T-helper 2 cell treated with Interferon-gamma antibody and Interleukin-4, amounts not matched to agents 5 μg/mL and 100 μg/mL, for 36 hours (primary cell): Measurements from ENCODE around the gene RFNG.

Experiments
- DNase-seq: peaks from one replicate; pipeline ENCODE4 v3.0.0; 2021; ENCODE audit warnings: low spot score
- H3K27ac Mint-ChIP-seq: one replicate; pipeline ENCODE4 v1.8.0; 2021; ENCODE audit warnings: mild to moderate bottlenecking, mixed read lengths
- H3K27me3 Mint-ChIP-seq: one replicate; pipeline ENCODE4 v1.8.0; 2021; ENCODE audit warnings: low read depth, mixed read lengths
- H3K36me3 Mint-ChIP-seq: one replicate; pipeline ENCODE4 v1.8.0; 2021; ENCODE audit warnings: low read depth, mixed read lengths
- H3K4me1 Mint-ChIP-seq: one replicate; pipeline ENCODE4 v1.8.0; 2021; ENCODE audit warnings: low read depth, mixed read lengths
- H3K4me3 Mint-ChIP-seq: one replicate; pipeline ENCODE4 v1.8.0; 2022; ENCODE audit warnings: mild to moderate bottlenecking, moderate library complexity, mixed read lengths
- H3K9me3 Mint-ChIP-seq: one replicate; pipeline ENCODE4 v1.8.0; 2021; ENCODE audit warnings: mixed read lengths

The RFNG gene

DNA sequence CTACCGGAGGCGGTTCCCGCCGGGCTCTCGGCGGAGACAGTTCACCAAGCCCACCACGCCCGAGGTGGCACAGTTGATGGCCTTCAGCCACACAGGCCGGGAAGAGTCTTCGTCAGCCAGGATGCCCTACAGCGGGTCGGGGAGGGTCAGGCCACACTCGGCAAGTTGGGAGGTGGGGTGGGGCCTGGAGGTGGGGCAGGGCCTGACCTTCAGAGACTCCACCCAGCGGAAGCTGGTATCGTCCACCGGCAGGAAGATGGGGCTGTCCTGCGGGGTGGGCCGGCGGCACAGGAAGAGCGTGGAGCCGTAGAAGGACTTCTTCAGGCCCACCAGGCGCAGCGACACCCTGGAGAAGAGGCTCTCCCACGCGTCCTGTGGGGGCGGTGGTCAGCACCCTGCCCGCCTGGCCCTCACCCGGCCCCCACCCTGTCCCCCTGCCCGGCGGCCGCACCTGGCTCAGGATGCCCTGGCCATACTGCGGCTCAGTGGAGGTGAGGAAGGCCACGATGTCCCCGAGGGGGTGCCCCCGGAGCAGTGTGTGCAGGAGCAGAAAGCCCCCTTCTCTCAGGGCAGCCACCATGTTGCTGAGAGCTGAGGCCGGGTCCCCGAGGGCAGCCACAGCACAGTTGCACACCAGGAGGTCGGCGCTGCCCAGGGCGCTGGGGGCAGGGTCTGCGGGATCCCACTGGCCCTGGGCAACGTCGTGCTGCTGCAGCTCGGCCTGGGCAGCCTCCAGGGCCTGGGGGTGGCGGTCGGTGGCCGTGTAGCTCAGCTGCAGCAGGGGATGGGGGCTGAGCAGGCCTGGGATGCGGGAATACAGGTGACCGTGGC is 33.6 kb upstream of the RFNG start:
- H3K4me1 Mint-ChIP-seq: no peaks in the 10 kb centered on the region
- peaks cover under 1% of the 10 kb centered on the region for H3K36me3 Mint-ChIP-seq
- DNase-seq: no peak
- H3K27ac Mint-ChIP-seq: no peak overlapping the region
- no peaks in the 10 kb centered on the region for H3K9me3 Mint-ChIP-seq
- no peak overlapping the region for H3K4me3 Mint-ChIP-seq
- H3K27me3 Mint-ChIP-seq: no peaks in the 10 kb centered on the region

DNA sequence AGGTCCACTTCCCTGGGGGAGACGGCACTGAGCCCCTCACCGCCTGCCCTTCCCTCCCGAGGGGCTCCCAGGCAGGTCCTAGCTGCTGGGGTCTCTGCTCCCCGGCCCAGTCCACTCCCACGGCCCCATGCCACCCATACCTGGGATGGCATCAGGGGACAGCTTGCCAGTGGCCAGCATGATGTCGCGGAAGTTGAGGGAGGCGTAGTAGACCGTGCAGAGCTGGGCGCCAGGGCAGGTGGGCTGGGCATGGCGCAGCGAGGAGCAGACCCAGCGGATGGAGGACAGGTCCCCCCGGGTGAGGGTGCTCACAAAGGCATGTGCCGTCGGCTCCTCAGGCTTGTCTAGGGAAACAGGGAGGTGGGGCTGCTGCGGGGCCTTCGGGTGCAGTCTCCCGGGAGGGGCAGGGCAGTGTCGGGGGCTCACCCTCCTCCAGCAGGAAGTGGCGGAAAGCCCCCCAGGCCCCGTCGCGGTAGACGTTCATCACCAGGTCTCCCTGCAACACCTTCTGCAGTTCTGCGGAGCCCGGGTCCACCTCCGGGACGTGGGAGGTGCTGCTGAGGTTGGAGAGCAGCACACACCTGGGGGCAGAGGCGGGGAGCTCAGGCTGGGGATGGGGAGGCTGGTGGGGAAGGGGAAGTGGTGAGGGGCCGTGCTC is 32.9 kb upstream of the RFNG start:
- H3K9me3 Mint-ChIP-seq: no peaks in the 10 kb centered on the region
- H3K4me1 Mint-ChIP-seq: no peaks in the 10 kb centered on the region
- H3K27me3 Mint-ChIP-seq: no peaks in the 10 kb centered on the region
- H3K27ac Mint-ChIP-seq: no peak overlapping the region
- no peak for DNase-seq
- H3K36me3 Mint-ChIP-seq: peaks cover 4% of the 10 kb centered on the region
- no peak overlapping the region for H3K4me3 Mint-ChIP-seq

DNA sequence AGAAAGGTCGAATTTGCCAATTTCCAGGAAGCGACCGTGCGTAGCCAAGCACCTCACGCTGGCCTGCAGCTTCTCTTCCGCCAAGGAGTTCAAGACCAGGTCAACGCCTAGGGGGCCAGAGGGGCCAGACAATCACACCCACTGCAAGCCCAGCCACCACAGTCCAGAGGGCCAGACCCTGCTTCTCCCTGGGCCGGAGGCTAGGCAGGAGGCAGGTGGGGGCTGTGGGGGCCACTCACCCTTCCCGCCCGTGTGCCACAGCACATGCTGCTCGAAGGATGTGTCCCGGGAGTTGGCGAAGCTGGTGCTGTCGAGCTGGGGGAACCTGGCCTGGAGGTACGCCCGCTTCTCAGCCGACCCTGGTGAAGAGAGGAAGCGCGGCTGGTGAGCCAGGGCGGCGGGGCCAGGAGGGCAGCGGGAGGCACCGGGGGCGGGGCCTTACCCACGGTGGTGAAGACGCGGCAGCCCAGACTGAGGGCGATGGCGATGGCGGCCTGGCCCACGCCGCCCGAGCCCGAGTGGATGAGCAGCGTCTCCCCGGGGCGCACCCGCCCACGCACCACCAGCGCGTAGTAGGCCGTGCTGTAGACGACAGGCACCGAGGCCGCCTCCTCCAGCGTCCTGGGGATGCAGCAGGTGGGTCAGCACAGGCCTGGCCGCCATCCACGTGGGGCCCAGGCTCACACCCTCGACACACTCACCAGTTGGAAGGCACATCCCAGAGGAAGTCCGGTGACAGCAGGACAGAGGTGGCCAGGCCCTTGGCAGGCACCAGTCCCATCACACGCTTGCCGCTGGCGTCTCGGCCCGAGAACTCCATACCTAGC is 32.1 kb upstream of the RFNG start:
- no peak overlapping the region for H3K4me3 Mint-ChIP-seq
- H3K9me3 Mint-ChIP-seq: no peaks in the 10 kb centered on the region
- H3K27me3 Mint-ChIP-seq: no peaks in the 10 kb centered on the region
- H3K4me1 Mint-ChIP-seq: no peaks in the 10 kb centered on the region
- DNase-seq: no peak
- no peak overlapping the region for H3K27ac Mint-ChIP-seq
- peaks cover 8% of the 10 kb centered on the region for H3K36me3 Mint-ChIP-seq

DNA sequence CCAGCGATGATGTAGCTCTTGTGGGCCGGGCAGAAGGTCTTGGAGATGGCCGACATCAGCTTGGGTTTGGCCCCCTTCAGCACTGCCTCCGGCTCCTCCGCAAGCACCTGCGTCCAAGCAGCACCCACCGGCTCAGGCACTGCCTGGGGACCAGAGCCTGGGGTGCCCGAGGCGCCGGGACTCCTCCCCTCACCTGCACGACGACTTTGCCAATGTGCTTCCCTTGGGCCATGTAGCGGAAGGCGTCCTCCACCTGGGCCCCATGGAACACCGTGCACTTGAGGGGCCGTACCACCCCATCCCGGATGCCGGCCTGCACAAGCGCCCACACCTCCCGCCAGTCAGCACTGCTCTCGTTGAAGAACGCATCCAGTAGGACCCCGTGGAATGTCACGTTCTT is 31.4 kb upstream of the RFNG start:
- Mint-ChIP-seq H3K27ac (no peak overlapping the region), H3K4me1 (no peaks in the 10 kb centered on the region), H3K9me3 (no peaks in the 10 kb centered on the region), H3K36me3 (peaks cover 11% of the 10 kb centered on the region), H3K27me3 (no peaks in the 10 kb centered on the region), H3K4me3 (no peak overlapping the region)
- no peak for DNase-seq

DNA sequence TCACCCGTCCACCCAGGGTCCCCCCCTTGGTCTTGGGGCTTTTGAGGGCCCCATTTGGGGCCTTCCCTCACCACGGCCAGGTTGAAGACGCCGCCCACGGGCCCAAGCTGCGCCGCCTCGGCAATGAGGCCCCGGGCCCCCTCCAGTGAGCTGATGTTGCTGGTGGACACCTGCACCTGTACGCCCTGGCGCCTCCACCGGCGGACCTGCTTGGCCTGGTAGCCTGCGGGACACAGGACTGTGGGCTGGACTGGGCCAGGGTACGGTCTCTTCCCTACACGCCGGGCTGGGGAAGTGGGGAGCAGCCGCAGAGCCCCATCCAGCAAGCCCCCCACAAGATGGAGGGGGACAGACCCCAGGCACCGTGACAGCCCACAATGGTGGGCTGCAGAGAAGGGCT is 30.8 kb upstream of the RFNG start:
- no peaks in the 10 kb centered on the region for H3K9me3 Mint-ChIP-seq
- DNase-seq: no peak
- no peak overlapping the region for H3K27ac Mint-ChIP-seq
- peaks cover 11% of the 10 kb centered on the region for H3K36me3 Mint-ChIP-seq
- H3K4me1 Mint-ChIP-seq: no peaks in the 10 kb centered on the region
- H3K27me3 Mint-ChIP-seq: no peaks in the 10 kb centered on the region
- H3K4me3 Mint-ChIP-seq: no peak overlapping the region

DNA sequence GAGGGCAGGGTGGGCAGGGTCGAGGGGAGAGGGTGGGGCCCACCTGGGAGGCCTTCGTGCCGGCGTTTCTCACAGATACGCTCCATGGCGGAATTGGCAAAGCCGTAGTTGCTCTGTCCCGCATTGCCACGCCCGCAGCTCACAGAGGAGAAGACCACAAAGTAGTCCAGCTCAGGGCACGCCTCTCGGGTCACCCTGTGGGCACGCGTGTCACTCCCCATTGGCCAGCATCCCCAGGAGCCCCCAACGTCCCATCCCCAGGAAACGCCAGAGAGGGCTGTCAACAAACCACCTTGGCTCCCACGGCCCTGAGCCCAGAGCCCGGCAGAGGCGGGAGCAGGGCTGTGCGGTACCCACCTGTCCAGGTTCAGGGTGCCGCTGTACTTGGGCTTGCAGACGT is 30.4 kb upstream of the RFNG start:
- Mint-ChIP-seq H3K27me3 (no peaks in the 10 kb centered on the region), H3K4me3 (no peak overlapping the region), H3K4me1 (no peaks in the 10 kb centered on the region)

DNA sequence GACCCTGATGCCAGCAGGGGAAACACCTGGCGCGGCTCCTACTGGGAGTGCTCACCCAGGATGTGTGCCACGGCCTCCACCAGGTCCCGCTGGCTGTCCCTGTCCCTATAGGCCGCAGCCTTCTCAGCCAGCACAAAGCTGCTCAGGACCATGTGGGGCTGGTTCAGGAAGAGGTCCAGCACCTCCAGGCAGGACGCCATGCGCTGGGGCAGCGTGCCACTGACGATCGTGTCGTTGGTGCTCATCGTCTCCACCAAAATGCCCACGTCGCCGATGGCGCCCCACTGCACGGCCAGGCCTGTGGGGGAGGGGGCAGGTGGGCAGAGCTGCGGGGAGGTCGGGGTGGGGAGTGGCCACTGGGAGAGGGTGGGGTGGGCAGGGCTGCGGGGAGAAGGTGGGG is 29.9 kb upstream of the RFNG start:
- H3K9me3 Mint-ChIP-seq: no peaks in the 10 kb centered on the region
- no peaks in the 10 kb centered on the region for H3K4me1 Mint-ChIP-seq
- no peak overlapping the region for H3K27ac Mint-ChIP-seq
- DNase-seq: no peak
- H3K36me3 Mint-ChIP-seq: peaks cover 11% of the 10 kb centered on the region
- no peak overlapping the region for H3K4me3 Mint-ChIP-seq
- H3K27me3 Mint-ChIP-seq: no peaks in the 10 kb centered on the region

More for the DNA sequence above, 30.4 kb upstream of the RFNG start:
- Mint-ChIP-seq H3K36me3 (peaks cover 11% of the 10 kb centered on the region), H3K9me3 (no peaks in the 10 kb centered on the region), H3K27ac (no peak overlapping the region)
- no peak for DNase-seq

DNA sequence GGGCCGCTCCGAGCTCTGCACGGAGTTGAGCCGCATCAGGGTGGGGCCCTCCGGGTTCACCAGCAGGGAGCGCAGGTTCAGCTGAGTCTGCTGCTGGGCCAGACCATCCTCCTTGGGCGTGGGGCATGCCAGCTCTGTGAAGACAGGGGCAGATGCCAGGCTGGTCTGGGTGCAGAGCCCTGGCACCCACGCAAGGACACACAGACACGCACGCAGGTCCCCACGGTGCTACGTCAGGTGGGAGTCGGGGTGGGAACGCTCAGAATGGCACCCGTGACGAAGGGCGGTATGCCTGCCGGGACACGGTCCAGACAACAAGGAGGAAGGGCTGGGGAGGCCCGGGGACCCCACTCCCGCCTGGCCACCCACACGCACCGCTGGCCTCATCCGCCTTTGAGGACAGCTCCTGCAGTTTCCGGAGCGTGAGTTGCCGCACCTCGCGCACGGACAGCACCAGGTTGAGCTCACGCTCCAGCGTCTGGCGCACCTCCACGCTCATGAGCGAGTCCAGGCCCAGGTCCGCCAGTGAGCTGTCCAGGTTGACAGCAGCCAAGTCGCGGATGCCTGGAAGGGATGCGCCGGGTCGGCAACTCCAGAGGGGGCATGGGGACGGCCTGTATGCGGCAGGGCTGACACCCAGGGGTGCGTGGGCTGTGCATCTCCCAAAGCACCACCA is 29.3 kb upstream of the RFNG start:
- no peak for DNase-seq
- Mint-ChIP-seq H3K27ac (no peak overlapping the region), H3K9me3 (no peaks in the 10 kb centered on the region), H3K4me3 (no peak overlapping the region), H3K4me1 (no peaks in the 10 kb centered on the region), H3K27me3 (no peaks in the 10 kb centered on the region), H3K36me3 (peaks cover 11% of the 10 kb centered on the region)

DNA sequence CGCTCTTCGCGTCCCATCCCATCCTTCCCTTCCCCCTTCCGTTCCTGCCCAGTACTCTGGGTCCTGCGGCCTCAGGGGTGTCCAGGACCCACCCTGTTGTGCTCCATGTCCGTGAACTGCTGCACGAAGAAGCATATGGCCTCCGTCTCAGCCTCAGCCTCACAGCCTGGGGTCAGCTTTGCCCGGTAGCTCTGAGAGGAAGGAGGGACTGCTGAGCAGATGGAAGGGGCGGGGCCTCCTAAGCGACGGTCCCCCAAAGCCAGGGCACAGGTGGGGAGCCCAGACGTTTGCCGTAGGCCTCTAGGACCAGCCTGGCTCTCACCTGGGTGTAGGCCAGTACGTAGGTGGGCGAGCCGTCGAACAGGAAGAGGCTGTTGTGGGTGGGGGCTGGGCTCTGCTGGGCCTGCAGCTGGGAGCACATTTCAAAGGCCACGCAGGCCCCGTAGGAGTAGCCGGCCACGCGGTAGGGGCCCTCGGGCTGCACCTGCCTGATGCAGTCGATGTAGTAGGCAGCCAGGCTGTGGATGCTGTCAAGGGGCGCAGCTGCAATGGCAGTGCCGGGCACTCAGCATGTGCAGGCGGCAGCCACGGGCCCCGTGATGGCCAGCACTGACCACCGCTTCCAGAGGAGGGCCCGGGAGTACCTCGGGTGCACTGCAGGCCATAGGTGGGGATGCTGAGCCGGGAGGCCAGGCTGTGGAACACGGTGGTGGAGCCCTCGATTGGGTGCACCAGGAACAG is 28.6 kb upstream of the RFNG start:
- no peaks in the 10 kb centered on the region for H3K27me3 Mint-ChIP-seq
- no peak overlapping the region for H3K4me3 Mint-ChIP-seq
- no peak overlapping the region for H3K27ac Mint-ChIP-seq
- no peak for DNase-seq
- H3K4me1 Mint-ChIP-seq: no peaks in the 10 kb centered on the region
- H3K9me3 Mint-ChIP-seq: no peaks in the 10 kb centered on the region
- peaks cover 11% of the 10 kb centered on the region for H3K36me3 Mint-ChIP-seq

DNA sequence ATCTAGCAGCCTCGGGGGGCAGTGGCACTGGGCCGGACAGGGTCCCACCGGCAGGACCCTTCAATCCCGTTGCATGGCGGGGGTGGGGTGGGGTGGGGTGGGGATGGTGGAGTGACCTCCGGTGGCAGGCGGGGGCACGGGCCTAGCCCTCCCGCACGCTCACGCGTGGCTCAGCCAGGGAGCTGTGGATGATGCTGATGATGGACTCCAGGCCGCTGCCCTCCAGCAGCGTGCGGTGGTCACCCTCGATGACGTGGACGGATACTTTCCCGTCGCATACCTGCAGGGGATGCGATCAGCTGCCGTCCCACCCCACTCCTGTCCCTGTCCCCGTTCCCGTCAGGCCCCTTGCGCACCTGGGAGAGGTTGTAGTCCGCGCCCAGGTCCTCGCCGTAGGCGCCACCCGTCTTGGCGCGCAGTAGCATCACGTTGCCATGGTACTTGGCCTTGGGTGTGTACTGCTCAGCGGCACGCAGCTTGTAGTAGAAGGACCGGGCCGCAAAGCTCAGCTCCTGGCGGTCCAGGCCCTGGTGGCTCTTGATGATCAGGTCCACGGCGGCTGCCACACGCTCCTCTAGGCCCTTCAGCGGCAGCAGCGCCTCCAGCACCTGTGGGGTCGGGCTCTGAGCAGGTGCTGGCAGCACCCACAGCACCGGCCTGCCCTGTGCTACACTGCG is 27.5 kb upstream of the RFNG start:
- Mint-ChIP-seq H3K9me3 (no peaks in the 10 kb centered on the region), H3K36me3 (peaks cover 11% of the 10 kb centered on the region), H3K4me1 (no peaks in the 10 kb centered on the region), H3K27ac (no peak overlapping the region), H3K27me3 (no peaks in the 10 kb centered on the region), H3K4me3 (no peak overlapping the region)
- DNase-seq: no peak

DNA sequence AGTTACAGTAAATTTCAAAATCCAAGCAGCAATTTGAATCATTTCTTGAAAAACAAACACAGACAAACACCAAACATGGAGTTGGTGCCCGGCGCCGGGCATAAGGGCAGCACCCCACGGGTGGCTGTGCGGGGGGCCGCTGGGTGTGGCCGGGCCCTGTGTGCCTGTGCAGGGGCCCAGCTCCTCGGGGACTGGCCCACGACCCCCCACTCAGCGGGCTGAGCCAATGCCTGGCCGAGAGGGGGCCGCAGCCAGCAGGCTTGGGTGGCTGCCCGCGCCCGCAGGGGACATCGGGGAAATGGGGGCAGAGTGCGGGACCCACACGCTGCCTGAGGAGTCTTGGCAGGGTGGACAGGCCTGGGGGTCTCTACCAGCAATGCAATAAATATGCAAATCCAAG is 26.8 kb upstream of the RFNG start:
- Mint-ChIP-seq H3K27ac (no peak overlapping the region), H3K4me1 (no peaks in the 10 kb centered on the region), H3K9me3 (no peaks in the 10 kb centered on the region), H3K4me3 (no peak overlapping the region), H3K36me3 (peaks cover 11% of the 10 kb centered on the region), H3K27me3 (peaks cover 2% of the 10 kb centered on the region)
- DNase-seq: no peak

DNA sequence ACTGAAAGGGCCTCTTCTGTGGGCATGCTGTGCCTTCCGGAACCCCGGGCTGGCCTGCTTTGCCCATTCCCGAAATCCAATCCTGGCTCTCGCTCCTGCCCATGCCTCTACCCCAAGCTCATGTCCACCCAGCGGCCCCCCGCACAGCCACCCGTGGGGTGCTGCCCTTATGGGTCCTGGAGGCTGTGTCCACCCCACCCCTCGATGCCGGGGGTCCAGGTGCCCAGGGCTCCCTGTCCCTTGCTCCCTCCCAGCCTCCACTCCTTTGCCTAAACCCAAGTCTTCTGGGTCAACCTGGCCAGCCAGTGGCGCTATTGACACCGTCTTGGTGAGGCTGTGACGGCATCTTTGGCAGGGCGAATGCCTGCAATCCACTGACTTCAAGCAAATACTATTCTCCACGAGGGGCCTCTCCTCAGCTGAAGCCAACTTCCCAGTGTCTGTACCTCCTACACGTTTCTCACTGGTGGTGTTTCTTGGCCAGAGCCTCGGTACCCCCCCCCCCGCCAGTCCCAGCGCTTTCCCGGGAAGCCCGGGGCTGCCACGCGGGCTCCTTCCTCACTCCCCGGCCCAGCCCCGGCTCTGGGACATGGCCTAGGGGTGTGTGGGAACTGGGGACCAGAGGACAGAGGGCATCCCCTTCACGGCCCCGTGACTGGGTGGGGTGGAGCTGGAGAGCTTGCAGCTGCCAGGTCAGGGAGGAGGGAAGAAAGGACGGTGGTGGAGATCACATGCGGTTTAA is 26.2 kb upstream of the RFNG start:
- no peak for DNase-seq
- Mint-ChIP-seq H3K4me3 (no peak overlapping the region), H3K27ac (no peak overlapping the region), H3K4me1 (no peaks in the 10 kb centered on the region), H3K9me3 (no peaks in the 10 kb centered on the region), H3K36me3 (peaks cover 11% of the 10 kb centered on the region), H3K27me3 (peaks cover 3% of the 10 kb centered on the region)
